K562 (cell line): ENCODE data around the gene CAMK2B. TPM values are rescaled to one million over a fixed set of nuclear protein-coding genes. Genes with fewer than 3 reads are reported as not detected.

ENCODE experiments used
- ATAC-seq: fragments of 200-7000 bp; cut with Tn5 transposase; 3 replicates; pipeline ENCODE4 v1.9.1; 2020; ENCODE audit warnings: moderate library complexity
- BruUV-seq: library from RNA; stranded (reverse); fragments of 400-500 nt; replicated peaks from 2 replicates; lab custom pipeline; 2021; lab: Mats Ljungman, UMichigan
- CTCF ChIA-PET: fragments of 300-600 bp; formaldehyde crosslinking; extraction: SDS; loops from one replicate; lab custom pipeline; 2021; ENCODE audit warnings: low intra/inter-chr PET ratio; lab: Yijun Ruan, JAX
- POLR2A ChIA-PET: fragments of 300-600, 350-650 bp; sonication (Branson Sonifier 250); formaldehyde crosslinking; extraction: SDS; loops from one replicate; lab custom pipeline; 2021; ENCODE audit warnings: antibody characterized with exemption, inconsistent platforms; lab: Yijun Ruan, JAX
- DNase-seq, 4 experiments: peaks; one replicate each; pipeline versions ENCODE4 v3.0.0 to v3.0.0-alpha.2; 2011 to 2018; ENCODE audit warnings: low spot score in 3 of 4, mixed read lengths in 3 of 4; ENCODE audit errors: extremely low read depth in 1 of 4
- FAIRE-seq: peaks from 2 replicates; lab custom pipeline; 2011; peaks lifted over from hg19 to GRCh38; lab: Jason Lieb, UNC
- H2AFZ ChIP-seq: 2 replicates; pipeline ENCODE4 v1.6.0; 2011; ENCODE audit warnings: low read depth, low read length, control low read depth, inconsistent platforms
- H3K27ac ChIP-seq: fragments of 200-600 bp; 3 replicates; pipeline ENCODE4 v1.8.0; 2011; ENCODE audit warnings: low read depth, mild to moderate bottlenecking, control low read depth, inconsistent platforms, low read length, moderate library complexity, mixed read lengths; ENCODE audit errors: extremely low read depth
- H3K27me3 ChIP-seq, 2 experiments: fragments of 300-600 bp in 1 of 2; 2 replicates in 1 of 2; 3 replicates in 1 of 2; pipeline versions ENCODE4 v1.6.0 to v1.8.0; 2011; ENCODE audit warnings: inconsistent platforms in 2 of 2, low read length in 2 of 2, mild to moderate bottlenecking in 1 of 2, mixed read lengths in 1 of 2, moderate library complexity in 1 of 2; ENCODE audit not compliant: control insufficient read depth in 2 of 2, insufficient read depth in 2 of 2
- H3K36me3 ChIP-seq: fragments of 300-600 bp; 3 replicates; pipeline ENCODE4 v1.8.0; 2011; ENCODE audit warnings: mild to moderate bottlenecking, low read length, inconsistent platforms; ENCODE audit not compliant: control insufficient read depth, insufficient read depth
- H3K4me1 ChIP-seq, 2 experiments: fragments of 200-600 bp in 1 of 2; replicated peaks in 1 of 2; 2 replicates in 1 of 2; 3 replicates in 1 of 2; pipeline versions ENCODE4 v1.5.1 to v1.8.0; 2011; ENCODE audit warnings: inconsistent platforms in 2 of 2, low read length in 2 of 2, mild to moderate bottlenecking in 1 of 2, mixed read lengths in 1 of 2, moderate library complexity in 1 of 2; ENCODE audit not compliant: control insufficient read depth in 2 of 2, insufficient read depth in 2 of 2
- H3K4me2 ChIP-seq: 2 replicates; pipeline ENCODE4 v1.6.1; 2011; ENCODE audit warnings: low read length, control low read depth, inconsistent platforms, mixed read lengths; ENCODE audit not compliant: insufficient read depth
- H3K4me3 ChIP-seq: fragments of 200-600 bp; sonication (generic), shearing (Covaris generic); 2 replicates; pipeline ENCODE4 v1.5.1; 2016; ENCODE audit warnings: control low read depth, inconsistent platforms
- H3K79me2 ChIP-seq: fragments of 200-600 bp; 3 replicates; pipeline ENCODE4 v1.8.0; 2011; ENCODE audit warnings: low read length, inconsistent platforms; ENCODE audit not compliant: control insufficient read depth, insufficient read depth
- H3K9ac ChIP-seq, 2 experiments: 2 replicates each; pipeline versions ENCODE4 v1.6.0 to v1.6.1; 2011; ENCODE audit warnings: low read depth in 2 of 2, low read length in 2 of 2, control low read depth in 1 of 2, inconsistent platforms in 1 of 2, mild to moderate bottlenecking in 1 of 2, mixed read lengths in 1 of 2; ENCODE audit not compliant: insufficient read depth in 1 of 2
- H3K9me1 ChIP-seq: one replicate; pipeline ENCODE4 v1.6.0; 2011; ENCODE audit warnings: inconsistent platforms, mild to moderate bottlenecking, low read length, moderate library complexity; ENCODE audit not compliant: control insufficient read depth, insufficient read depth
- H3K9me3 ChIP-seq: replicated peaks from 2 replicates; pipeline ENCODE4 v1.5.1; 2011; ENCODE audit warnings: low read depth, low read length, inconsistent platforms; ENCODE audit not compliant: control insufficient read depth, insufficient read depth
- H4K20me1 ChIP-seq: replicated peaks from 2 replicates; pipeline ENCODE4 v1.6.1; 2011; ENCODE audit warnings: low read length, inconsistent platforms, mixed read lengths; ENCODE audit not compliant: control insufficient read depth, insufficient read depth
- CAMTA2 ChIP-seq: fragments of 250-450 bp; sonication (Bioruptor Pico); conservative IDR thresholded peaks from 2 replicates; pipeline ENCODE4 v1.5.1; 2022
- CREB5 ChIP-seq: fragments of 250-450 bp; sonication (Bioruptor Pico); IDR thresholded peaks from 2 replicates; pipeline ENCODE4 v1.5.0; 2020; ENCODE audit warnings: mild to moderate bottlenecking
- FOXA3 ChIP-seq, 2 experiments: fragments of 450-650 bp in 1 of 2; sonication (generic) in 1 of 2; formaldehyde crosslinking; IDR thresholded peaks in 1 of 2; conservative IDR thresholded peaks in 1 of 2; 2 replicates each; pipeline versions ENCODE4 v1.4.0 to v1.8.0; 2020 to 2022; ENCODE audit warnings: mild to moderate bottlenecking in 2 of 2, missing genetic modification reagents in 1 of 2
- MCM3 ChIP-seq: fragments of 450-650 bp; IDR thresholded peaks from 2 replicates; pipeline ENCODE4 v1.6.1; 2016
- MCM5 ChIP-seq: fragments of 450-650 bp; IDR thresholded peaks from 2 replicates; pipeline ENCODE4 v1.6.1; 2016; ENCODE audit warnings: low read depth
- NFATC3 ChIP-seq: fragments of 450-650 bp; IDR thresholded peaks from 2 replicates; pipeline ENCODE4 v1.6.1; 2017; ENCODE audit warnings: mild to moderate bottlenecking
- NFRKB ChIP-seq: fragments of 450-650 bp; IDR thresholded peaks from 2 replicates; pipeline ENCODE4 v1.6.1; 2016; ENCODE audit warnings: low read depth
- RB1 ChIP-seq: fragments of 450-650 bp; IDR thresholded peaks from 2 replicates; pipeline ENCODE4 v1.6.1; 2017; ENCODE audit warnings: low read depth, mild to moderate bottlenecking
- RBM25 ChIP-seq: fragments of 200-400 bp; formaldehyde crosslinking; IDR thresholded peaks from 2 replicates; pipeline ENCODE4 v1.6.1; 2018; ENCODE audit warnings: low read length, low read depth, moderate library complexity; ENCODE audit not compliant: severe bottlenecking
- SRSF3 ChIP-seq: fragments of 200-400 bp; formaldehyde crosslinking; IDR thresholded peaks from 2 replicates; pipeline ENCODE4 v1.6.1; 2016; ENCODE audit warnings: mild to moderate bottlenecking, low read length, moderate library complexity; ENCODE audit not compliant: insufficient read depth
- STAT5A ChIP-seq: IDR thresholded peaks from 2 replicates; pipeline ENCODE4 v1.6.1; 2012; ENCODE audit warnings: low read length, inconsistent platforms, borderline replicate concordance
- TCF3 ChIP-seq: sonication (generic); formaldehyde crosslinking; IDR thresholded peaks from 2 replicates; pipeline ENCODE4 v1.4.0; 2020; ENCODE audit warnings: mild to moderate bottlenecking, missing genetic modification reagents
- ZNF551 ChIP-seq: fragments of 250-450 bp; sonication (Bioruptor Pico); IDR thresholded peaks from 2 replicates; pipeline ENCODE4 v1.5.0; 2021; ENCODE audit warnings: mild to moderate bottlenecking, moderate library complexity
- ZNF830 ChIP-seq: fragments of 250-450 bp; sonication (Bioruptor Pico); IDR thresholded peaks from 2 replicates; pipeline ENCODE4 v1.5.0; 2021; ENCODE audit warnings: mild to moderate bottlenecking
- WGBS: fragments of 100-300 bp; shearing (Covaris generic); methylation state at CpG from one replicate; pipeline ENCODE4 v1.1.6; 2016; ENCODE audit warnings: low coverage, mixed read lengths; ENCODE audit not compliant: insufficient coverage; ENCODE audit errors: missing lambda C conversion rate; 5-methylcytosine and 5-hydroxymethylcytosine counted together
- in situ Hi-C: fragments of 300-500 bp; cut with MboI; formaldehyde crosslinking; loops from 4 replicates; pipeline ENCODE4 v1.15.0; 2018; ENCODE audit warnings: inconsistent platforms, mixed read lengths
- intact Hi-C: fragments of 100-400 bp; cut with micrococcal nuclease; formaldehyde crosslinking; loops from 2 replicates; pipeline ENCODE4 v1.14.2; 2022
- polyA plus RNA-seq, 8 experiments: library from polyadenylated mRNA; depleted of rRNA in 4 of 8; stranded (reverse) in 5 of 8; unstranded in 3 of 8; fragments of >200 nt; fragmentation: Nextera tagmentation in 2 of 8; fragmentation: Illumina TruSeq in 1 of 8; extraction: Ambion mirVana in 2 of 8; extraction: Trizol in 1 of 8; gene quantifications; 2 replicates each; pipeline versions ENCODE4 v1.2.1 to v1.2.3, GENCODE V29; 2011 to 2014; ENCODE audit warnings: inconsistent platforms in 1 of 8, missing spikeins in 1 of 8
- total RNA-seq, 7 experiments: library from RNA; depleted of rRNA in 6 of 7; stranded (reverse); fragments of >200 nt in 6 of 7; fragmentation: Illumina TruSeq in 2 of 7; extraction: Trizol in 2 of 7; gene quantifications; 2 replicates each; pipeline versions ENCODE4 v1.2.1 to v1.2.3, GENCODE V29; 2011 to 2021; ENCODE audit warnings: low replicate concordance in 1 of 7
- TF ChIP-seq, protein P1 (sequence below): fragments of 200-800 bp; sonication (Bioruptor generic); IDR thresholded peaks from 2 replicates; pipeline ENCODE4 v1.6.1; 2017; ENCODE audit warnings: missing genetic modification characterization, missing compliant biosample characterization
- TF ChIP-seq, protein P2 (sequence below), 2 experiments: fragments of 450-650 bp; IDR thresholded peaks; 2 replicates each; pipeline ENCODE4 v1.6.1; 2016

CAMK2B gene
- total and polyA plus RNA-seq, 9 of the 15 experiments (the other 6 are each of a cell fraction or from before 2014, with no cell fraction given): 0.04 to 0.09 (median 0.05) TPM; not detected in 4

GRCh38 chr7:44216019-44216418, 109.4 kb downstream of the CAMK2B start:
- POLR2A ChIA-PET: interaction anchor here (1.1 kb wide), 1 partner anchor 62 kb away, joined by 4 read pairs; no protein-coding TSS in a partner anchor
- no peak overlapping the region for H3K4me3 ChIP-seq
- peaks cover 15% of the 10 kb centered on the region for H4K20me1 ChIP-seq
- in situ Hi-C loops: no loop called here
- H3K4me1 ChIP-seq: peaks cover 13 to 61% of the 10 kb centered on the region in 2 experiments; a peak in 4 of 5 replicates
- peak overlapping the region in 1 of 2 experiments; percentile 3; a peak in 1 of 4 replicates for H3K9ac ChIP-seq
- no peak overlapping the region for H3K4me2 ChIP-seq
- ATAC-seq (no peak), DNase-seq (no peak), FAIRE-seq (no peak)
- intact Hi-C loops: no loop called here
- H3K27ac ChIP-seq: no peak overlapping the region
- CTCF ChIA-PET: interaction anchor here (0.6 kb wide), 1 partner anchor 313 kb away, joined by 5 read pairs; no protein-coding TSS in a partner anchor
- TF ChIP-seq FOXA3 (CRISPR knock-in tag; conservative IDR thresholded peaks at IDR 0.05 in 1 of 2, IDR thresholded peaks at IDR 0.05 in 1 of 2) (no peak), ZNF551 (CRISPR knock-in tag) (no peak), MCM3 (no peak), ZNF830 (CRISPR knock-in tag) (no peak), TCF3 (CRISPR knock-in tag) (no peak), NFRKB (no peak), SRSF3 (no peak), STAT5A (no peak), RBM25 (no peak), RB1 (no peak), NFATC3 (no peak), CAMTA2 (no peak), MCM5 (no peak), CREB5 (CRISPR knock-in tag) (no peak)
- TF ChIP-seq, protein P1, sequence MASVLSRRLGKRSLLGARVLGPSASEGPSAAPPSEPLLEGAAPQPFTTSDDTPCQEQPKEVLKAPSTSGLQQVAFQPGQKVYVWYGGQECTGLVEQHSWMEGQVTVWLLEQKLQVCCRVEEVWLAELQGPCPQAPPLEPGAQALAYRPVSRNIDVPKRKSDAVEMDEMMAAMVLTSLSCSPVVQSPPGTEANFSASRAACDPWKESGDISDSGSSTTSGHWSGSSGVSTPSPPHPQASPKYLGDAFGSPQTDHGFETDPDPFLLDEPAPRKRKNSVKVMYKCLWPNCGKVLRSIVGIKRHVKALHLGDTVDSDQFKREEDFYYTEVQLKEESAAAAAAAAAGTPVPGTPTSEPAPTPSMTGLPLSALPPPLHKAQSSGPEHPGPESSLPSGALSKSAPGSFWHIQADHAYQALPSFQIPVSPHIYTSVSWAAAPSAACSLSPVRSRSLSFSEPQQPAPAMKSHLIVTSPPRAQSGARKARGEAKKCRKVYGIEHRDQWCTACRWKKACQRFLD (CRISPR knock-in tag): no peak
- TF ChIP-seq, protein P2, sequence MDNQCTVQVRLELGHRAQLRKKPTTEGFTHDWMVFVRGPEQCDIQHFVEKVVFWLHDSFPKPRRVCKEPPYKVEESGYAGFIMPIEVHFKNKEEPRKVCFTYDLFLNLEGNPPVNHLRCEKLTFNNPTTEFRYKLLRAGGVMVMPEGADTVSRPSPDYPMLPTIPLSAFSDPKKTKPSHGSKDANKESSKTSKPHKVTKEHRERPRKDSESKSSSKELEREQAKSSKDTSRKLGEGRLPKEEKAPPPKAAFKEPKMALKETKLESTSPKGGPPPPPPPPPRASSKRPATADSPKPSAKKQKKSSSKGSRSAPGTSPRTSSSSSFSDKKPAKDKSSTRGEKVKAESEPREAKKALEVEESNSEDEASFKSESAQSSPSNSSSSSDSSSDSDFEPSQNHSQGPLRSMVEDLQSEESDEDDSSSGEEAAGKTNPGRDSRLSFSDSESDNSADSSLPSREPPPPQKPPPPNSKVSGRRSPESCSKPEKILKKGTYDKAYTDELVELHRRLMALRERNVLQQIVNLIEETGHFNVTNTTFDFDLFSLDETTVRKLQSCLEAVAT (IDR thresholded peaks at IDR 0.05): no peak
- no peaks in the 10 kb centered on the region for H3K79me2 ChIP-seq
- H3K36me3 ChIP-seq: peaks cover 23% of the 10 kb centered on the region; the same call in 2 of the 3 replicates
- WGBS: 41% methylated on average over 8 of the region's 8 CpGs
- H3K27me3 ChIP-seq: no peaks in the 10 kb centered on the region
- H3K9me1 ChIP-seq: peaks cover 9% of the 10 kb centered on the region
- no peaks in the 10 kb centered on the region for H3K9me3 ChIP-seq
- BruUV-seq: no TSS peak
- no peak overlapping the region for H2AFZ ChIP-seq
